ENCODE data around the gene LRTM2.

Gene LRTM2

DNA sequence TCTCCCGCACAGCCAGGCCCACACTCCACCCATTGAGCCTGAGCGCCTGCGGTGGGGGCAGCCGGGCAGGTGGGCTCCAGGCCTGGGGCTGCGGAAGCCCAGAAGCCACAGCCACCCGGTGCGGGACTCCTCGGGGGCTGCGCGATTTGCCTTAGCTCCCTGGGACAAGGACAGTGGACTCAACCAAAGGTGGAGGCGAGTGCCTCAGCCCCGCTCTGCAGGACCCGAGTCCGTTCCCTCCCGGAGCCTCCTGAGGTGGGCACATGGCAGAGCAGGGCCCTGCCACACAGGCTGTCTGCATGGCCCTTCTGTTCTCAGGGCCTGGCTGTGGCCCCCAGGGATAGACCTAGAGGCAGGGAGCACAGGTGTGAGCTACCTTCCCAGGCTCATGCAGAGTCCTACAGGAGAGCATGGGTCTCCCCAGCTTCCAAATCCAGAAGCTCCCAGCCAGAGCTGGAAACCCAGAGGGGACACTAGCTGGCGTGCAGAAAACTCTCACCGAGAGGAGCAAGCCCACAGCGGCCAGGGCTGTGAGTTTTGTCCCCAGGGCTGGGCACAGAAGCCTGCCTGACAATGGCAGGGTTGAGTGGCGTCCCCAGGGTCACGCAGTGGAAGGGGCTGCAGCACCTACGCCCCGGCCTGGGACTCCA is 22.2 kb upstream of the LRTM2 start:
- DNase-seq (ENCODE audit: low read depth in 2 of 2, low spot score in 1 of 2) = no peak

DNA sequence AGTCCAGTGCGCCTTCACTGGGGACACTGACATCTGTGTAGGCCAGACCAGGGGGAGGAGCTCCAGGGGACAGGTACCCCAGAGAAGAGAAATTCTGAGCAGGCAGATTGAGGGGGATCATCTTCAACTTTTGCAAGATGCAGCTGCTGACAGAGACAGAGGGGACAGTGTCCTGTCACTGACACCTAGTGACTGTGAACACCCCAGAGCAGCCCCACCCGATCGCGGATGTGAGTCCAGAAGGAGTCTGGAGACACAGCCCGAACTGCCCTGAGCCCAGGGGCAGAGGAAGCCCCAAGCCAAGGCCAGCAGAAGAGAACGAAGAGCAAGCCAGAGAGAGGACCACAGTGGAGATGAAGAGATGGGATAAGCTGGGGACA is 21.7 kb upstream of the LRTM2 start:
- DNase-seq (ENCODE audit: low read depth in 2 of 2, low spot score in 1 of 2) = no peak

DNA sequence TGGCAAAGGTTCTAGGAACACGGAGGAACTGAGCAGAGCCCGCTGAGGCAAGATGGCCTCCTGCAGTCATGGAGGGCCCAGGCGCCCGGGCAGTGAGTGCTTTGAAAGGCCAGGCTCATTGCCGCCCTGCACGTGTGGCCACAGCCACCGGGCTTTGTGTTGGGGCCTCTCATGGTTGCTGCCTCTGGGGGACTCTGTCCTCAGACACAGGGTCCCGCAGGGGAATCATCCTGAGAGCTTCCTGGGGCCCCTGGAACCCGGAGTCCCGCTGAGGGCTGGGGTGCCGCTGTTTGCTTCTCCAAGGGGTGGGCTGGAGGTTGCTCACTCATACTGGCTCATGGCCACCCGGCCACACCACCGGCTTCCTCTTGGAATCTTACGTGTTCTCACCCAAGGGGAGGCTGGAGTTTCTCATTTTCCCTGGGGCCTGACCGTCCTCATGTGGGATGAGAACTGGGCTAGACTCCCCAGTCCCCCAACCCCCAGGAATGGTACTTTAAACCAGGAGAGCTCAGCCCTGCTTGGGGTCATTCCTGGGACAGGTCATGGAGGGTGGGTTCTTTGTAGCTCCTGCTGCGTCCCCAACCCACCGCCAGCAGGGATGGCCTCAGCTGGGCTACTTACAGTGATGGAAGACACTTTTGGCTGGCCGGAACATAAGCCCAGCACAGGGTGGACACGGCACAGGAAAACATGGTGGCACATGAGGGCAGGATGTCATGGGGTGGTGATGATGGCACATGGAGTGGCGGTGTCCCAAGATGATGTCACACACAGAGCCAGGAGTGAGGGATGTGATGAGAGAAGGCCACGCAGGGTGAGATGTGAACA is 21.1 kb upstream of the LRTM2 start:
- DNase-seq (ENCODE audit: low read depth in 2 of 2, low spot score in 1 of 2) = no peak

DNA sequence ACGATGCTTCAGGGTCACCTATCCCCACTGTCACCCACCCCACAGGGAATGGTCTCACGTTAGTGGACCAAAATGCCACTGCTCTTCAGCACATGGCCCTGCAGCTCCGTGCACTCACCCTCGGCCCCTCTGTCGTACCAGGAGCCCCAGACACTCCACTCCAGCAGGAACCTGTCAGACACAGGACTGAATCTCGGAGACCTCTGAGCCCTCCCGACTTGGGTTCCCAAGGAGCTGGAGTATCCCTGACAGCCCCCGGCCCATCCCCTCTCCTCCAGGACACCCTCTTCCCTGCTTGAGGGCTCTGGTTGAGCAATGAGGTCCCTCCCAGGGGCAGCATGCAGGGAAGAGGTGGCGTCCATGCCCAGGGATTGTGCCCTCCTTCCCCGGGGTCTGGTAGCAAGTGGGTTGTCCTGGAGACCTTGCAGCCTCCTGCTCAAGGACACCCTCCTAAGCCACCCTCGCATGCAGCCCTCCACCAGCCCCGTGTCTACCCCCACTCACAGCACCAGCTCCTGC is 20.4 kb upstream of the LRTM2 start:
- DNase-seq (ENCODE audit: low read depth in 2 of 2, low spot score in 1 of 2) = no peak

DNA sequence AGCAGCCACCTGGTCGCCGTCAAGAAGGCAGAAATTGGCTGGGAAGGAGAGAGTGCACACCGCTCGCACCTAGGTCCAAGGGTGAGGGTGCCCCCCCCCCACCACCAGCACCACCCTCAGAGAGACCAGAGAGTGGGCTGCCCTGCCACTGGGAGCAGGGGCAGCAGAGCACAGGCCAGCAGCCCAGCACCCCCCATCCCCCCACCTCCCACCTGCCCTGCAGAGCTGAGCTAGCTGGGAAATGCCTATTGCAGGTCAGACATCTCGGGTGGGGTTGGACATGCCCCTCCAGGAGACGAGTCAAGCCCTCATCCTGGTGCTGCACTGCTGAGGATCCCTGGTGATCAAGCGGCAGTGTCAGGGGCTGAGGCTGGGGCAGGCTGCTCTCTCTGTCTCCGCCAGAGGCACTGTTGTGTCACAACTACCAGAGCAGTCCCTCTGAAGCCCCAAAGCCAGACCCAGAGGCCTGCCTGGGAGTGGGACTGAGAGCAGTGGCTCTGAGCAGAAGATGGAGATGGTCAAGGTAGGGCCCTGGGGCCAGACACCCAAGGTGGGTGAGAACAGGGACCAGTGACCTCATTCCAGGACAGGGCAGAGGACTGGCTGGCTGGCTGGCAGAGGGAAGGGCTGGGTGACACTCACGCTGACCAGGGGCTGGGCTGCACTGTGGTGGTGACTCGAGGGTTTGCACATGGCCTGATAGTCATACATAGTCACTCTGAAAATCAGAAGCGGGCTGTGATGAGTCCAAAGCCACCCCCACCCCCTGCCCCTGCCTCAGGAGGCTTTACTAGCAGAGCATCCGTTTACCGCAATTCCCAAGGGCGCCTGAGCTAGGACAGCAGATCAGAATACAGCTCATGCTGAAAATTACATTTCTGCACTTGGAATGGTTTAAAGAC is 19.7 kb upstream of the LRTM2 start:
- DNase-seq (ENCODE audit: low read depth in 2 of 2, low spot score in 1 of 2) = no peak

DNA sequence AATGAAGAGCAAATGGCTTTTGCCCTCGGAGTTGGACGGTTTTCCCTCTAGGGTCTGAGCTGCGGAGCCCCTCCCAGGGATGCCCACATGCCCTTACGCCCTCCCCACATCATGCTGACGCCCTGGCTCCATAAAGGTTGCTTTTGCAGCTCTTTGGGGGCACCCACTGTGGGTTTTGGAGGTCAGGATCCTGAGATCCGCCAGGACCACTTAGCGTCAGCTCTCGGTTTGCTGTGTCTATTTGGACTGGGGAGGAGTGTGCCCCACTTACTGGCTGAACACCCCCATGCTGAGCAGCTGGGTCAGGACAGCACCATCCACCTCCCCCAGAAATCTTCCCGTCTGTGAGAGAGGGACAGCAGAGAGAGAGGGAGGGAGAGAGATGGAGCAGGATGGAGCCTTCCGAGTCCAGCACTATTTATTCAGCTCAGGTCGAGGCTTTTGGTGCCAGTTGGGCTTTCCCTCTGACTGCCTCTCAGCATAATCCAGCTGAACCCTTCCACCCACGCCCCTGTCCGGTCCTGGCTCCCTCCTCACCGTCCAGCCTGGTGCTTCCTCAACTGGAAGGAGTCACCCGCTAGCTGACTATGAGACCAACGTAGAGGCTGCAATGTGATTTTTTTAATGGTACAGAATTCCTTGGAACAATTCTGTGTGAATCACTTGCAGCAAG is 18.9 kb upstream of the LRTM2 start:
- no peak for DNase-seq (ENCODE audit: low read depth in 2 of 2, low spot score in 1 of 2)

DNA sequence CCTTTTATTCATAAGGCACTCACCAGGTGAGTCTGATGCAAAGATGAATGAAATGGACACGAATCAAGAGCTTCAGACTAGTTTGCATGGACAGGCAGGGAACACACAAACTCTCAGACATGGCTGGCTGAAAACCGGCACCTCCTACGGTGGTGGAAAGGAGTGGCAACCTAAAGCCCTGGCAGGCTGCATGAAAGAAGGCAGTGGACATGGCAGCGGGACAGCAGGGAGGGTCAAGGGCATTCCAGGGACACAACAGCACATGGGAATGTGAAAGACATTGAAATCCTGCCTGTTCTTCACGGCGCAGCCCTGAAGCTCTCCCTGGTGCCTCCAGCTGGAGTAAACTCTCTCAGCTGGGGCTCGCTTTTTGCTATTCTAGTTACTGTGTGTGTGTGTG is 16.6 kb upstream of the LRTM2 start:
- no peak for DNase-seq (ENCODE audit: low read depth in 2 of 2, low spot score in 1 of 2)

DNA sequence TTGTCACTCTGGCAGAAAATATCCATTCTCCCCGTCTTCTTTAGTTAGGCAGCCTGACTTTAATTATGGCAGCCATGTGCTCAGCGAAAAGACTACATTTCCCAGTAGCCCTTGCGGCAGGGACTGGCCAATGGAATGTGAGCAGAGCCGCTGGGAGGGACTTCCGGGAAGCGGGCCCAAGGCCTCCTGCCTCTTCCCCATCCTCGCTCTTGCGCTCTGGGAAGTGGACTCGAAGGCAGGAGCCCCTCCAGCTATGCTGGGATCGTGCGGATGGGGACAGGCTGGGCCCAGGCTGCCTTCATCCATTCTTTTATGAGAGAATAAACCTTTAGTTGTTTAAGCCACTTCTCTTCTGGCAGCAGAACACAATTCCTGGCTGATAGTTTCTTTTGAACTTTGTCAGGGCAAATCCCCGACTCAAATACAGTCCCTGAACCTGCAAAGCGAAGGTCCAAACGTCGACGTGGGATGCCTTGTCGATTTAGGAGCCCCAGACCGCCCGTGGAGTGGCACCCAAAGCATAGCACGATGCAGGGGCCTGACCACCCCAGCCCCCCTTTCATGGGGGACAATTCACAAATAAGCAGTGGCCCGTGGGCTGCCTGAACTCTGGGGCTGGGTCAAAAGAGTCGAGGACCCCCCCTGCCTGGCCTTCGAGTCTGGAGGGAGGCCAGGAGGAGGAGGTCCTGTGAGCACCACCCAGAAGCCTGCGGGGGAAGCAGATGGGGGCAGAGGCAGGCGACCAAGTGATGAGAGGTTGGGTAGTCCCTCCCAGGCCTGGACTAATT is 15.6 kb upstream of the LRTM2 start:
- peak; percentile 60 to 63 for DNase-seq (ENCODE audit: low read depth in 2 of 2, low spot score in 1 of 2)

DNA sequence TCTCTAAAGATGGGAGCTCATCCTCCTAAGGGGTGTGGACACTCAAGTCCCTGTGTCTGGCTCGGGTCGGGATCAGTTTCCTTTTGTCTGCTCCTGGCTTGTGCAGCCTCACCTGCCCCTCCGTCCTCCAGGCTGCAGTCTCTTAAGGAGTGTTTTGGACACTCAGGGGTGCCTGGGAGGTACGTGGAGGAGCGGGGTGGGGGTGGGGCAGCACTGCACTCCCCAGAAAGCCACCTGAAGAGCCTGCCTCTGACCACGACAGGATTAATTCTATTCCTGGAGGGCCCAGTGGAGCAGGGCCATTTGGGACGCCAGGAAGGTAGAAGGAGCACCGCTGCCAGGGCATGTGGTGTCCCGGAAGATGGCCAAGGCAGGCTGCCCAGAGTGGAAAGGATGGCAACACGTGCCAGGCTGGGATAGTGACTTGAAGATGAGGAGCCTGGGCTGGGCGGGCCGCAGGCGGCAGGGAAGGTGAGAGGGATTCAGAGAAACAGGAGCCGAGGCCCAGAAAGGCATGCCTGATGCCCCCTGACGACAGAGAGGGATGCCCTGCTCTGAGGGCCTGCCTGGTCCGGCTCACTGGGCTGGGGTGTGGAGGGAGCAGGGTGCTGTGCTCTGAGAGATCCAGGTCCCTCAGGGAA is 14.8 kb upstream of the LRTM2 start:
- DNase-seq (ENCODE audit: low read depth in 2 of 2, low spot score in 1 of 2) = no peak

DNA sequence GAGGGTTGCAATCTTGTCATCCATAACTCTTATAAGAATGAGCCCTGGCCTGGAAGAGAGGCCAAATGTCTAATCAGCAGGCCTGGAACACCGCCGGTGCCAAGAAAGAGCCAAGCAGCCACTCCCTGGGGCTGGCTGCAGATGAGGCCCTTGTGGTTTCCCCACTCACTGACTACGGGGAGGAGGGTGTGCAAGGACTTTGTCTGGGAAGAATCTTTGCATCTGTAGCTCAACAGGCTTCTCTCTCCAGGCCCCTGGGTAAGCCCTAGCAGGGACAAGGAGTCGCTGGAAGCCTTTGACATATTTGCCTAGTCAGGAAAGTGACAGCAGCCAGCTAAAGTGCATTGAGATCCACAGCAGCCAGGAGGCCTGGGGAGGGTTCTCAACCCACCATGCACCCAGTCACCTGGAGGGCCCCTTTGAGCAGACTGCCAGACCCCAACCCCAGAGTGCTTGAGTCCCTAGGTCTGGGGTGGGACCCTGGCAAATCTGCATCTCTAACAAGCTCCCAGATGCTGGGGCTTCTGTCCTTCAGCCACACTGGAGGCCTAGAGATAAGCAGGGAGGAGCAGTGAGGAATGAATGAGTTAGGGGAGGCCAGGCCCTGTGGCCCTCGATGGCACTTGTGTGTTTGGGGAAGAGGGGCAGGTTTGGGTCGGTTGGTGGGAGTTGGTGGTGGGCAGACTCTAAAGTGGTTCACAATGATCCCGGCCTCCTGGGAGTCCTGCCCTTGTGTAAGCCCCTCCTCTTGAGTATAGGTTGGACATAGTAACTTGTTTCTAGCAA is 13.9 kb upstream of the LRTM2 start:
- no peak for DNase-seq (ENCODE audit: low read depth in 2 of 2, low spot score in 1 of 2)

DNA sequence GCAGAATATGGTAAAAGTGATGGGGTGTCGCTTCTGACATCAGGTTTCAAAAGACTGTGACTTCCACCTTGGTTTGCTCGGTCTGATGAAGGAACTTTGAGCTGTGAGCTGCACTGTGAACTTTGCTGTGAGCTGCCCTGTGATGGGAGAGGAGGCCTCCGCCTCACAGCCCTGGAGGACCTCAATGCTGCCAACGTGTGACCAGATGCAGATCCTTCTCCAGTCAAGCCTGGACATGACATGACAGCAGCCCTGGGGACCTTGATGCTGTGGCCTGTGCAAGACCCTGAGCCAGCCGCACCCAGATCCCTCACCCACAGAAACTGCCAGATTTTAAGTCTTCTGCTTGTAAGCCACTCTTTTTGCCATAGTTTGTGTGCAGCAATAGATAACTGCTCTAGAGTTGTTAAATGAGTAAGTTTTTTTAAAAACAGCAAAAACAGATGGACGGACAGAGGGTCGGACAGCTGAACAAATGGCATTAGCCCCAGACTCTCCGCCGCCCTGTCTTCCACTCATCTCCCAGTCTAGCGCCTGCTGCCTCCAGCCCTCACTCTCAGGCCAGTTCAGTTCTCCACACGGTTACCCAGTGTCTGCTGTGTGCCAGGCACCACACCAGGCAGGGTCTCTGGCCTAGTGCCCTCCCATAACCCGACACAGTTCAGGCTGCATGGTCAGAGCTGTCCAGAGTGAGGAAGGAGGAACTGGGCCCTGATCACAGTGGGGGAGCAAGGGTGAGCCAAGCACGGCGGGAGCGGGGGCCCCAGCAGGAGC is 13.1 kb upstream of the LRTM2 start:
- DNase-seq (ENCODE audit: low read depth in 2 of 2, low spot score in 1 of 2) = no peak

DNA sequence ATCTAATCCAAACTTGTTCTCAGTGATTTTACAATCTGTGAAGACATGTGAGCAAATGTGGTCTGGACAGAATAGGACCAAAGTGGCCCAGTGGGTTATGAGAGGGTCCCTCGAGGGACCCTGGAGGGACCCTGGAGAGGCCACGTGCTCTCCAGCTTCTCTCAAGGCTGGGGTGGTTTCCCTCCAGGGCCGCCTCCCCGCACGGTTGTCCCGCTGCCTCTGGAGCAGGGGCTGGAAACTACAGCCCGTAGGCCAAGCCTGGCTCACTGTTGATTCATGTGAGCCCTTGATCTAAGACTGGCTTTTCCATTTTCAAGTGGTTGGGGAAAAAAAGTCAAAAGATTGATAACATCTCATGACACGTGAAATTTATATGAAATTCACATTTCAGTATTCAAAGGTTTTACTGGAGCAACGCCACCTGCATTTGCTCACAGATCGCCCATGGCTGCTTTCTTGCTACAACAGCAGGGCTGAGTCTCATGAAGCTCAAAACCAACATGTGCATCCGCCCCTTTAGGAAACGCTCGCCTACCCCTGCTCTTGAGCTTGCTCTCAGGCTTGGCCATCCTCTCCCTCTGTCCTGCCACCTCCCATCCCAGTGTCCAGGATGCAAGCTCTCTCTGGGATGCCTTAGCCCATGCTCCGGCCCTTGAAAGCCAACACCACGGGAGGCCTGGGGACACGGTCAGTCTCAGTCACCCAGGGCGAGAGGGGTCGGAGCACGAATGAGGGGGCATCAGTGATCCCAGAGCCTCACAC is 12.1 kb upstream of the LRTM2 start:
- DNase-seq (ENCODE audit: low read depth in 2 of 2, low spot score in 1 of 2) = no peak

DNA sequence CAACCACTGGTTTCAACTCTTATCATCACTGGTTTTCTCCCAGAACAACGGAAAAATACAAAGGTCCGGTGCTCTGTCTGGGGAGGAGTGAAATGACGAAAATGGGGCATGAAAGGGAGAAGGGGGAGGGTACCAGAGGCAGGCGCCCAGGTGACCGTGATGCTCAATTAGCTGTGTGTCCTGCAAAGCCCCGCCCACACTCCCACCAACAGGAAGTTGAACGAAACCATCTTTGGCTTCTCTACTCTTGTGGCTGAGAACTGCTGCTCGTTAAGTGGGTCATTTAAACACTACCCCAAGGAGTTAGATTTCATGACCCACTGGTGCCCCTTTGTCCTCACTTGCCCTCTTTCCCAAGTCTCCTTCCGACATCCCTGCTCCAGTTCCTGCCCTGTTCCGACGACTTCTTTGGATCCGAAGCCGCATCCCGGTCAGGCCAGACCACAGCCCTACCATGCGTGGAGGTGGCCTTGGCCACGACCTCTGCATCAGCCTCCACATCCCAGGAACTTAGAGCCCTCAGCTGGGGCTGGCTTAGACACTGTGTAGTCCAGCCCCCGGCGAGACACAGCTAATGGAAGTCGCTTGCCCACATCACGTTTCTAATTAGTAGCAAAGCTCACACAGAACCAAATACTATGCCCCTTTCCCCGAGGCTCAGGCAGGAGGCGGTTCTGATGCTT is 11.4 kb upstream of the LRTM2 start:
- DNase-seq (ENCODE audit: low read depth in 2 of 2, low spot score in 1 of 2) = no peak

DNA sequence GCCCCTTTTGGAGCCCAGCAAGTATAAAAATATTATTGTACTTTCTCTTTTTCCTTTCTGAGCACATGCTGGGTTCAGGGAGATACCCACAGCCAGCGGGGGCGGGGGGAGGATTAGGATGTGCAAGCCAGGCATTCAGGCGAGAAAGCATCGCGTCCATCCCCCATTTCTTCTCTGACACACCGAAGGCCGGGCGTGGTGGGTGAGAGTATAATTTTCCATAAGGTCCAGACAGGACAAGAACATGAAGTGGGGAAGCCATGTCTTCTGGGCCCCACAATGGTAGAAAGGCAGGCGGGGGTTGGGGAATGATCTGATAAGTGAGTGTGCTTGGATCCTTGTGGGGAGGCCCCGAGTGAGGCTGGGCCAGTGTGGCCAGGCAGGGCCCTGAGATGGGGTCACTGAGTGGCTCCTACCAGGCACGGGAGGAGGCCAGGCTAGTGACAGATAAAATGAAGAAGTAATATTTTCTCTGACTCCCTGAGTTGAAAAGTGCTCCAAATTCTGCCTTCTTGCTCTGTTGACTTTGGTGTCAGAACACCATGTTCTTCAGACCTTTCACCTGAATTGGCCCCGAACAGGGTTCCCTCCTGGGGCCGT is 10.7 kb upstream of the LRTM2 start:
- DNase-seq (ENCODE audit: low read depth in 2 of 2, low spot score in 1 of 2) = no peak

DNA sequence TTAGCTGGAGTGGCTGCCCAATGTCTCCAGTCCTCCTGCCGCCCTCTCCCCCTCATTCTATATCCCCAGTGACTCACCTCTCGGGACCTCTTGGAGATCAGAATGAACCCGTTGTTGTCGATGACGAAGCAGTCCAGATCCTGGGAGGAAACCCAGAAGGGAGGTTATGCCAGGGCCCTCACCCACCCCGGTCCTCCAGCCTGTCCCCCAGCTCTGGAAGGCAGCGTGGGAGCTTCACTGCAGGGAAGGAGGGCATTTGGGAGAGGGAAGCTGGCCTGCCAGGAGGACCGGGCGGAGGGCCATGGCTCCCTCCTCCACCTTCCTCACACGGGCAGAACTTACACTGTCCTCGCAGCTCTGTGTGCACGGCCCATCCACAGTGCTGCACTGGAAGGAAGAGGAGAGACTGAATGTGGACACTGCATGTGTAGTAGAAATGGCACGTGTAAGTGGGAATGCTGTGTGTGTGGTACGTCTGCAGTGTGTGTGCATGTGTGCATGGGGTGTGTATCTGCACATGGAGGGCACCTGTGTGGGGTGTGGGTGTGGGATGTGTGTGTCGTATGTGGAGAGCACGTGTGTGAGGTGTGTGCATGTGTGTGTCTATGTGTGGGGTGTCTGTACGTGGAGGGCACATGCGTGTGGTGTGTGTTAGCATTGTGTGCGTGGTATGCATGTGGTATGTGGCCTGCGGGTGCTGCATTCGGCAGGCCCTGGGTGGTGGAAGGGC is 10.0 kb upstream of the LRTM2 start:
- no peak for DNase-seq (ENCODE audit: low read depth in 2 of 2, low spot score in 1 of 2)

DNA sequence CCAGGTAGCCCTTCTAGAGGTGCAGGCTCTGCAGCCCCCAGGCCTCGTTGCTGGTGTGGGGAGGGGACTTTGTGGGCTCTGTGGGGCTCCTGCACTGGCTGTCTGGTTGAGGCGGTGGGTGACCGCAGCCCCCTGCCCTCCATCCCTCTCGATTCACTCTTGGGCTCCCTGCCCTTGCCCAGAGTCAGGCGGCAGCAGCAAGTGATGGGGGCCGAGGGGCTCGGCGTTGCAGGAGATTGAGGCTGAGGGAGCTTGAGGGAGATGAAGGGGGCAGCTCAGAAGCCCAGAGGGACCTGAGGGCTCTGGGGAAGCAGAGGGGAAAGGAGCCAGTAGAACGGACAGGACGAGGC is 9.5 kb upstream of the LRTM2 start:
- DNase-seq (ENCODE audit: low read depth in 2 of 2, low spot score in 1 of 2) = no peak

All from stimulated activated CD8-positive, alpha-beta memory T cell treated with anti-CD3 and anti-CD28 coated beads, Interleukin-4, amount 100 ng/mL, for 4 hours (primary cell).